GM12891 (cell line): ENCODE results near the gene GAGE12H.

Experiments used
- DNase-seq: peaks from one replicate; pipeline ENCODE4 v3.0.0; 2011; ENCODE audit warnings: low spot score; ENCODE audit not compliant: insufficient read length
- FAIRE-seq: peaks from 2 replicates; lab custom pipeline; 2011; peaks lifted over from hg19 to GRCh38; lab: Jason Lieb, UNC
- PAX5 ChIP-seq: IDR thresholded peaks from 2 replicates; pipeline ENCODE4 v1.6.1; 2011; ENCODE audit warnings: low read length, moderate library complexity, mild to moderate bottlenecking; ENCODE audit not compliant: insufficient read depth, severe bottlenecking
- POLR2A ChIP-seq: IDR thresholded peaks from 2 replicates; pipeline ENCODE4 v1.6.1; 2011; ENCODE audit warnings: low read depth, low read length, control low read depth
- POLR2AphosphoS5 ChIP-seq: IDR thresholded peaks from 2 replicates; pipeline ENCODE4 v1.6.1; 2011; ENCODE audit warnings: low read depth, low read length, control low read depth
- POU2F2 ChIP-seq: IDR thresholded peaks from 2 replicates; pipeline ENCODE4 v1.6.1; 2011; ENCODE audit warnings: low read depth, mild to moderate bottlenecking, control low read depth, low read length, moderate library complexity
- SPI1 ChIP-seq: IDR thresholded peaks from 2 replicates; pipeline ENCODE4 v1.6.1; 2011; ENCODE audit warnings: low read depth, low read length, control low read depth
- TAF1 ChIP-seq: IDR thresholded peaks from 2 replicates; pipeline ENCODE4 v1.6.1; 2011; ENCODE audit warnings: low read depth, low read length, control low read depth

GAGE12H gene

DNA sequence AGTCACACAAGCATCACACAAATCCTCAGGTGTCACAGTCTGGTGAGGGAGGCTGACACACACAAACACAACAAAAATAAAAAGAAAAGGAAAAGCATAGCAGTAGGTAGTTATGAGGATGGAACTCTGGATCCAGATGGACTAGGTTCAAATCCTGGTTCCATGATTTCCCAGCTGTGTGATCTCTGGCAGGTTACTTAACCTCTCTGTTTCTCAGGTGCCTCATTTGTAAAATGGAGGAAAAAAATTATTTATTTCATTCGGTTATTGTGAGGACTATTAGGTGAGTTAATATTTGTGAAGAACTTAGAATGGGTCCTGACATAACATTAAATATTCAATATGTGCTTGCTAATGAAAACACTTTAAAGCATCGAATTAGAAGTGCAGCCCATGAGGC is 38.8 kb downstream of the GAGE12H start:
- FAIRE-seq (no peak), DNase-seq (no peak)
- no peak for TF ChIP-seq POLR2A
- TF ChIP-seq PAX5: no peak
- TF ChIP-seq POU2F2: no peak
- TF ChIP-seq TAF1: no peak
- no peak for TF ChIP-seq POLR2AphosphoS5
- TF ChIP-seq SPI1: no peak

DNA sequence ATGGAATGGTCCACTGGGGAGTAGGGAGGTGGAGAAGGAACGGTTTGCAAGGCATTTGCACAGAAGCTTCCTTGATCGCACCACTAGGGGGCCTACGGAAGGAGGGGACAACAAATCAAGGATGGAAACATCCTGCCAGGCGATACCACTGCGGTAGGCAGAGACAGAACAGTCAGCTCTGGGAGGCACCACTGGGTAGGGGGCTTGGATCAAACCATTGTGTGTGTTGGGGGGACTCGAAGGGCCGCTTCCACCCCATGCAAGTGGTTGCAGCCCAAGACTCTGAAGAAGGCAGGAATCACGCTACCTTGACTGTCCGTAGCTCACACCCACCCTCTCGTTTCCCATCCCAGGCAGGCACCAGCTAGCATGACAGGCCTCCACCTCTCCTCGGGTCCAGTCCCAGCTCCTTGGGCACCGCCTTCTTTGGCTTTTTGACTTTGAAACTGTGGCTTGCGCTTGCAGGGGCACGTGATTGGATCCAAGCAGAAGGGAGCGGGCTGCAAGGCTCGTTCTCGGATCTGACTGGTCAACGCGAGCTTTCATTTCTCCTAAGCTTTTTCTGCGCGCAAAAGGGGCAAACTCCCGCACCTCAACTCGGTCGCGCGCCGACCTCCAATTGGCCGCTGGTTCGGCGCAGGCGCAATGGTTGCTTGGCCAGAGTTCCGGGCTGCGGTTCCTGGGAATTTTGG is 47.5 kb downstream of the GAGE12H start:
- TF ChIP-seq SPI1 (no peak), PAX5 (no peak), POLR2A (no peak), POU2F2 (no peak), TAF1 (no peak), POLR2AphosphoS5 (no peak)
- FAIRE-seq (no peak), DNase-seq (no peak)
